Peyer's patch (tissue), 4 donors: Measurements from ENCODE around the gene PBX1. TPM values are rescaled to one million over a fixed set of nuclear protein-coding genes. Genes with fewer than 3 reads are reported as not detected.

Source experiments
- DNase-seq, 3 donors: peaks; one replicate each; pipeline ENCODE4 v3.0.0-alpha.2; 2017 to 2019
- H3K27ac ChIP-seq, 4 donors: fragments of 200-600 bp; sonication (generic); one replicate each; pipeline ENCODE4 v1.5.1; 2016 to 2019
- H3K27me3 ChIP-seq, 2 donors: fragments of 200-600 bp; sonication (generic); one replicate each; pipeline ENCODE4 v1.5.1; 2019
- H3K36me3 ChIP-seq, 3 donors: fragments of 200-600 bp; sonication (generic); one replicate each; pipeline ENCODE4 v1.5.1; 2016 to 2019
- H3K4me1 ChIP-seq, 4 donors: fragments of 200-600 bp; sonication (generic); one replicate each; pipeline ENCODE4 v1.5.1; 2016 to 2019
- H3K4me3 ChIP-seq, 4 donors: fragments of 200-600 bp; sonication (generic); 1 replicate in 3 of 4; 2 replicates in 1 of 4; pipeline ENCODE4 v1.5.1; 2016 to 2019; ENCODE audit warnings: mild to moderate bottlenecking in 1 of 4
- H3K9me3 ChIP-seq, 4 donors: fragments of 200-600 bp; sonication (generic); one replicate each; pipeline ENCODE4 v1.5.1; 2016 to 2019; ENCODE audit warnings: mild to moderate bottlenecking in 1 of 4
- CTCF ChIP-seq, 6 experiments: fragments of 450-650 bp in 4 of 6; fragments of 200-600 bp in 2 of 6; sonication (generic) in 1 of 6; IDR thresholded peaks; one replicate each; pipeline ENCODE4 v1.5.1; 2017 to 2019; ENCODE audit warnings: antibody characterized with exemption in 6 of 6, mild to moderate bottlenecking in 3 of 6, moderate library complexity in 1 of 6
- POLR2A ChIP-seq, 2 donors: fragments of 450-650 bp; IDR thresholded peaks; one replicate each; pipeline ENCODE4 v1.5.1; 2017; ENCODE audit warnings: antibody characterized with exemption in 2 of 2, mild to moderate bottlenecking in 2 of 2, moderate library complexity in 2 of 2
- total RNA-seq, 4 donors: library from RNA; depleted of rRNA; stranded (reverse); fragments of >200 nt; gene quantifications; one replicate each; pipeline ENCODE4 v1.1.0, GENCODE V29; 2016

The PBX1 gene
- total RNA-seq, 4 donors from 2014 or later = 20.6 to 57.5 (median 40.4) TPM

DNA sequence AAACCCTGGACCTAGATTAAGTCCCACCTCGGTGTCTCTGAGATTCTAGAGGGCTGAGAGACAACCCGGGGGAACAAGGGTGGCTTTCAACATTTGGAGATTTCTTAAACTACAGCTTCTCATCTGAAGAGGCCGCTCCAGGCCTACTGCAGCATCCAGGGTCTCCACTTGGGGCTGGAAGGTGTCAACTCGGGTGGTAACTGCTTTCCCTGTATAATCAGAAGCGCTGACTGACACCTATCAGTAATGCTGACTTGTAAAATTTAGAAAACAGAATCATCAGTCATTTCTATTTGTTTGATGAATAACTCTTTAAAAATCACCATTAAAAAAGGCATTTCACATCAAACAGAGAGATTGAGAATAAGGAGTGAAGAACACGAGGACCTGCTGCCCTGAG, 226.0 kb downstream of the PBX1 start:
- Histone ChIP-seq H3K27ac (no peak overlapping the region), H3K9me3 (no peaks in the 10 kb centered on the region), H3K4me1 (peaks cover 0 to 38% (median 0%) of the 10 kb centered on the region in 4 donors), H3K36me3 (no peaks in the 10 kb centered on the region), H3K4me3 (no peak overlapping the region), H3K27me3 (no peaks in the 10 kb centered on the region)
- TF ChIP-seq POLR2A (IDR thresholded peaks at IDR 0.05) = no peak
- TF ChIP-seq CTCF (IDR thresholded peaks at IDR 0.05) = no peak
- DNase-seq = no peak

GRCh38 chr1:164785841-164786534, 227.0 kb downstream of the PBX1 start:
- peaks cover 0 to 34% (median 0%) of the 10 kb centered on the region in 4 donors for H3K4me1 ChIP-seq
- H3K36me3 ChIP-seq = no peaks in the 10 kb centered on the region
- no peak for DNase-seq
- peak overlapping the region in 2 of 4 donors; percentile 28 to 54 for H3K27ac ChIP-seq
- H3K9me3 ChIP-seq = no peaks in the 10 kb centered on the region
- H3K27me3 ChIP-seq = no peaks in the 10 kb centered on the region
- H3K4me3 ChIP-seq = no peak overlapping the region
- TF ChIP-seq POLR2A (IDR thresholded peaks at IDR 0.05) = no peak
- no peak for TF ChIP-seq CTCF (IDR thresholded peaks at IDR 0.05)

GRCh38 chr1:164786980-164787833, 228.2 kb downstream of the PBX1 start:
- H3K27ac ChIP-seq = peak overlapping the region in 1 of 4 donors; percentile 28
- H3K27me3 ChIP-seq = no peaks in the 10 kb centered on the region
- H3K4me3 ChIP-seq = no peak overlapping the region
- H3K9me3 ChIP-seq = no peaks in the 10 kb centered on the region
- H3K36me3 ChIP-seq = no peaks in the 10 kb centered on the region
- peaks cover 0 to 28% (median 0%) of the 10 kb centered on the region in 4 donors for H3K4me1 ChIP-seq
- TF ChIP-seq POLR2A (IDR thresholded peaks at IDR 0.05) (no peak), CTCF (IDR thresholded peaks at IDR 0.05) (peak; percentile 21 to 90 (median 88))
- DNase-seq = peak; percentile 55 to 90 (median 84)

DNA sequence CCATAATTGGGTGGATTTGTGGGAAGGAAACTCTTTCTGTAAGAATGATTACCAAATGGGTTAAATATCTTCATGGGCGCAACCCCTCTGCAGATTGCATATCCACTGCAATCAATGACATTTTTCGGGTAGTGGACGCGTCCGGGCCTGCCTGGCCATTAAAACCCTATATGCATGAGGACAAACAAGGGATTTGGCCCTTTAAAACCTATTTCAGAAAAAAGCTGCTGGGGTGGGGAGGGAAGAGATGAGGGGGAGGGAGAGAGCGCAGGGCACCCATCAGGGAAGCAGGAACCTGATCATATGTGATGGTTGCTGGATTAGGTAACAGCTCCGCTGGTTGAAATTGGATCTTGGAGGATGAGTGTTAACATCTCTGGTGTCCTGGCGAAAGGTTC, 228.8 kb downstream of the PBX1 start:
- Histone ChIP-seq H3K4me3 (no peak overlapping the region), H3K4me1 (peaks cover 0 to 28% (median 0%) of the 10 kb centered on the region in 4 donors), H3K27ac (no peak overlapping the region), H3K27me3 (no peaks in the 10 kb centered on the region), H3K36me3 (no peaks in the 10 kb centered on the region), H3K9me3 (no peaks in the 10 kb centered on the region)
- TF ChIP-seq CTCF (IDR thresholded peaks at IDR 0.05) (no peak), POLR2A (IDR thresholded peaks at IDR 0.05) (no peak)
- no peak for DNase-seq

DNA sequence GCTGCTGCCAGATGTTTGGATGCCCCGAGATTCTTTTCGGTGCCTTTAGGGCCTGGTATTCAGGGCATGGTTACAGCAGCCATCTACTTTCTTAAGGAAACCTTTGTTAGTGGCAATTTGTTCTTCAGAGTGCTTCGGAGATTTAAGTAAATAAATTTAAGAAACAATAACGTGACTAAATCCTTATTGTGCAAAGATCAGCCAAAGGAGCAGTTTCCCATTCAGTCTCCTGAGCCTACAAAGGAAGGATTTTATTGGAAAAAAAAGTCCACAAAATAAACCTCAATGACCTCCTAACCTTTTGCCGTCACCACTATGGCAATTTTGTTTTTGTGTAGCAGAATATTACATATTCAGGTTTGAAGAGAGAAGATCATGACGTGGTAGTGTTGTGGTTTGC, 231.1 kb downstream of the PBX1 start:
- TF ChIP-seq CTCF (IDR thresholded peaks at IDR 0.05) = no peak
- no peak for TF ChIP-seq POLR2A (IDR thresholded peaks at IDR 0.05)
- peak overlapping the region in 1 of 4 donors; percentile 7 for H3K27ac ChIP-seq
- no peak overlapping the region for H3K4me3 ChIP-seq
- no peaks in the 10 kb centered on the region for H3K36me3 ChIP-seq
- H3K4me1 ChIP-seq = peaks cover 0 to 28% (median 0%) of the 10 kb centered on the region in 4 donors
- H3K27me3 ChIP-seq = no peaks in the 10 kb centered on the region
- DNase-seq = no peak
- H3K9me3 ChIP-seq = no peaks in the 10 kb centered on the region
